ENCODE results near the gene LRRC47.
"Not testable (repeated sequence)": the region's sequence is repeated elsewhere in the genome, so short reads cannot be mapped to it uniquely, and the experiment has no call there.

LRRC47 gene

DNA sequence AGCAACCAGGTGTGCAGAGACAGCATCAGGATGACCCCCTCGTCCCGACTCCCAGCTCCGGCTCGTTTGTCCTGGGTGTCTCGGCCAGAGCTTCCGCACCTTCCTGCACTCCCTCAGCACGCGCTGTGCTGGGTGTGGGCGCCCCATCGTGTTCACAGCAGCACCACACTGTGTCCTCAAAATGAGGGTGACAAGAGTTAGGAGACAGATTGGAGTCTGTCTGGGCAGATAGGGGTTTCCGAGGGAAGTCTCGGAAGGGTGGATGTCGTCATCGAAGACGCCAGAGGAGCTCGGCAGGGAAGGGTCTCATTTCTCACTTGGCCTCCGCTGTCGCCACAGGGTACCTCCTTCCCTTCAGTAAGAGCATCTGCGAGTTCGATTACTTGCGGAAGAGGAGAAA is 39.9 kb downstream of the LRRC47 start:
- DNase-seq: no peak
- TF ChIP-seq, protein P1, sequence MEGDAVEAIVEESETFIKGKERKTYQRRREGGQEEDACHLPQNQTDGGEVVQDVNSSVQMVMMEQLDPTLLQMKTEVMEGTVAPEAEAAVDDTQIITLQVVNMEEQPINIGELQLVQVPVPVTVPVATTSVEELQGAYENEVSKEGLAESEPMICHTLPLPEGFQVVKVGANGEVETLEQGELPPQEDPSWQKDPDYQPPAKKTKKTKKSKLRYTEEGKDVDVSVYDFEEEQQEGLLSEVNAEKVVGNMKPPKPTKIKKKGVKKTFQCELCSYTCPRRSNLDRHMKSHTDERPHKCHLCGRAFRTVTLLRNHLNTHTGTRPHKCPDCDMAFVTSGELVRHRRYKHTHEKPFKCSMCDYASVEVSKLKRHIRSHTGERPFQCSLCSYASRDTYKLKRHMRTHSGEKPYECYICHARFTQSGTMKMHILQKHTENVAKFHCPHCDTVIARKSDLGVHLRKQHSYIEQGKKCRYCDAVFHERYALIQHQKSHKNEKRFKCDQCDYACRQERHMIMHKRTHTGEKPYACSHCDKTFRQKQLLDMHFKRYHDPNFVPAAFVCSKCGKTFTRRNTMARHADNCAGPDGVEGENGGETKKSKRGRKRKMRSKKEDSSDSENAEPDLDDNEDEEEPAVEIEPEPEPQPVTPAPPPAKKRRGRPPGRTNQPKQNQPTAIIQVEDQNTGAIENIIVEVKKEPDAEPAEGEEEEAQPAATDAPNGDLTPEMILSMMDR (IDR thresholded peaks at IDR 0.05): no peak
- Histone ChIP-seq H3K27ac (no peak overlapping the region), H3K36me3 (no peaks in the 10 kb centered on the region), H3K4me3 (no peak overlapping the region), H3K9me3 (no peaks in the 10 kb centered on the region), H3K27me3 (peaks cover 0 to 65% of the 10 kb centered on the region in 2 donors), H3K4me1 (no peaks in the 10 kb centered on the region)
- intact Hi-C loops (cut with DNase I; ENCODE audit: low total_unique reads): no loop called here

DNA sequence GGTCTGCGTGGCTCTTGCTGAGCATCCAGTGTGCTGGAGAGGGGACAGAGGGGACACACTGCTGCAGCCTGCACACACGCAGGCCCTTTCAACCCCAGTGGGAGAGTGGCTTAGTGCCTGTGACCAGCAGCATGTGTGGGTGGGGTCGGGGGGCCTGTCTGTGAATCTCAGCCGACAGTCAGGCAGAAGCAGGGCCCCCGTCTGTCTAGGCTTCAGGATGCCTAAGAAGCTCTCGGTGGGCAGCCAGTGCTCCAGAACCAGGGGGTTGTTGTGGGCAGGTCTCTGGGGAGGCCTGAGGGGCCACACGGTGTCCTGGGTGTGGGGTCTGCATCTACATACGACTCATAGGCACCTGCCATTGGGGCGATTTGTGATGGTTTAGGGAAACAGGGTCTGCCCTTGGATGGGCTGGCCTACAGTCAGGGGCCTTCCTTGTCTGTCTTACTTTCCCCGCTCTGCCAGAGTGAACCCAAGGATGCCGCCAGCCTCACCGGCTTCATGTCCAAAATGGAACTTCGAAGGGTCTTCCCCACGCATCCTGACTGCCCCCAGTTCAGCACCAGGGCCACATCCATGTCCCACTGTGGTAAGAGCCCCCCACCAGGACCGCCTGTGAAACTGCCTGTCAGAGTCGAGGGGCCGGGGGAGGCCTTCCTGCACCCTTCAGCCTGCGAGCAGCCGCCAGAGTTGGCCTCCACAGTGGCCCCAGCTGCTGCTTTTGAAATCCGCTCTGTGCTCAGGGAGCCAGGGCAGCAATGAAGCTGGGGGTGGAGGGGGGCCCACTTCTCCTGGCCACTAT is 42.4 kb downstream of the LRRC47 start:
- no peak for DNase-seq
- Histone ChIP-seq H3K27me3 (peaks cover 0 to 61% of the 10 kb centered on the region in 2 donors), H3K9me3 (no peaks in the 10 kb centered on the region), H3K4me1 (no peaks in the 10 kb centered on the region), H3K27ac (no peak overlapping the region), H3K36me3 (no peaks in the 10 kb centered on the region), H3K4me3 (no peak overlapping the region)
- TF ChIP-seq, protein P1 (IDR thresholded peaks at IDR 0.05): no peak
- intact Hi-C loops (cut with DNase I; ENCODE audit: low total_unique reads): no loop called here

DNA sequence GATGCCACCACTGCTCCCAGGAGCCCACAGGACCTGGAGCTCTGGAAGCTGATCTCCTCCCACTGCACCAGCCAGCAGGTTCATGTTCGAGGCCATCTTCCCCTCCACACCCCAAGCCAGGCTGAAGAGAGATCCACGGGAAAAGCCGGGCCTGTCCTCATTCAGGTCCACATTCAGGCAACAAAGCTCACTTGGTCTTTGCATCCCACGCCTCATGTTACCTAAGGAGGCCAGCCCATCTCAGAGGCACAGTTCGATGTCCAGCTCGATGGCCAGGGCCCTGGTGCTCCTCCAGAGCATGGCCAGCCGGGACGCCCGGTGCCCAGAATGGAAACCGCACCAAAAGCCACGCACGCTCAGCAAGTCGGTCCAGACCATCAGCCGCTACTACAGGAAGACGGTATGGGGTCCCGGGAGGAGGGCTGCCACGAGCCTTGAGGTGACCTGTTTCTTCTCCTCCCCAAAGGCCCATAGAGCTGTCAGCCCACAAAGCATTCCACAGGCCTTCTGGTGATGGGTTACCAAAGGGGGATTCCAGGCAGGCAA is 43.8 kb downstream of the LRRC47 start, which contains the start of gene CCDC27:
Gene CCDC27, plus strand, starts transcription at position 51 of the 546 bp plus-strand sequence. Its CDS starts 32 bp downstream, at position 83.
- intact Hi-C loops (cut with DNase I; ENCODE audit: low total_unique reads): no loop called here
- Histone ChIP-seq H3K27ac (no peak within 1 kb of the TSS), H3K36me3 (no peaks in the 10 kb centered on the region), H3K9me3 (no peaks in the 10 kb centered on the region), H3K27me3 (peaks cover 0 to 56% of the 10 kb centered on the region in 2 donors), H3K4me1 (peaks cover 0 to 8% (median 6%) of the 10 kb centered on the region in 4 donors), H3K4me3 (no peak within 1 kb of the TSS)
- no peak for DNase-seq
- TF ChIP-seq, protein P1 (IDR thresholded peaks at IDR 0.05): no peak

DNA sequence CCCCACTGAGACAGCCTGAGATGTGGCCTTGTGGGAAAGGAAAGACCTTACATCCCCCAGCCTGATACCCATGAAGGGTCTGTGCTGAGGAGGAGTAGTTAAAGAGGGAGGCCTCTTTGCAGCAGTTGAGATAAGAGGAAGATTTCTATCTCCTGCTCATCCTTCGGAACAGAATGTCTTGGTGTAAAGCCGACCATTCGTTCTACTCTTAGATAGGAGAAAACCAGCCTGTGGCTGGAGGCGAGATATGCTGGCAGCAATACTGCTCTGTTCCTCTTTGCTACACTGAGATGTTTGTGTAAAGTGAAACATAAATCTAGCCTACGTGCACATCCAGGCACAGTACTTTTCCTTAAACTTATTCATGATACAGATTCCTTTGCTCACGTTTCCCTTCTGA is 45.6 kb downstream of the LRRC47 start:
- TF ChIP-seq, protein P1 (IDR thresholded peaks at IDR 0.05): no peak

DNA sequence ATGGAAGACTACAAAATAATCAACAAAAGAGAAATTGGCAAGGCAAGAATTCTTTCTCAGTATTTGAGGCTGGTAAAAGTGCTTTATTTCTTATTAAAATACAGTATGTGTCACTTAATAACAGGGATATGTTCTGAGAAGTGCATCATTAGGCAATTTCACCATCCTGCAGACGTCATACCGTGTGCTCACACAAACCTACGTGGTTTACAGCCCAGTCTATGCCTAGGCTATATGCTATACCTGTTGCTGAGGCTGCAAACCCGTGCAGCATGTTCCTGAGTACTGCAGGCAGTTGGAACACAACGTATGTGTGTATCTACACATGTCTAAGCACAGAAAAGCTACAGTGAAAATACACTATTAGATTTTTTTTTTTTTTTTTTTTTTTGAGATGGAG is 46.8 kb downstream of the LRRC47 start:
- peaks cover 0 to 13% (median 0%) of the 10 kb centered on the region in 3 donors for H3K36me3 ChIP-seq
- intact Hi-C loops (cut with DNase I; ENCODE audit: low total_unique reads): loop anchor here (10.0 kb wide), 1 partner anchor 55 kb away; no protein-coding TSS in a partner anchor
- peaks cover 0 to 36% (median 21%) of the 10 kb centered on the region in 4 donors for H3K4me1 ChIP-seq
- DNase-seq: no peak
- no peak overlapping the region for H3K27ac ChIP-seq
- H3K9me3 ChIP-seq: no peaks in the 10 kb centered on the region
- TF ChIP-seq, protein P1 (IDR thresholded peaks at IDR 0.05): no peak
- no peak overlapping the region for H3K4me3 ChIP-seq
- H3K27me3 ChIP-seq: peaks cover 0 to 30% of the 10 kb centered on the region in 2 donors

More for the DNA sequence above, 45.6 kb downstream of the LRRC47 start:
- no peak overlapping the region for H3K27ac ChIP-seq
- H3K4me1 ChIP-seq: peaks cover 0 to 23% (median 16%) of the 10 kb centered on the region in 4 donors
- peaks cover 0 to 42% of the 10 kb centered on the region in 2 donors for H3K27me3 ChIP-seq
- no peak overlapping the region for H3K4me3 ChIP-seq
- DNase-seq: no peak
- peaks cover 0 to 2% (median 0%) of the 10 kb centered on the region in 3 donors for H3K36me3 ChIP-seq
- intact Hi-C loops (cut with DNase I; ENCODE audit: low total_unique reads): no loop called here
- H3K9me3 ChIP-seq: no peaks in the 10 kb centered on the region

DNA sequence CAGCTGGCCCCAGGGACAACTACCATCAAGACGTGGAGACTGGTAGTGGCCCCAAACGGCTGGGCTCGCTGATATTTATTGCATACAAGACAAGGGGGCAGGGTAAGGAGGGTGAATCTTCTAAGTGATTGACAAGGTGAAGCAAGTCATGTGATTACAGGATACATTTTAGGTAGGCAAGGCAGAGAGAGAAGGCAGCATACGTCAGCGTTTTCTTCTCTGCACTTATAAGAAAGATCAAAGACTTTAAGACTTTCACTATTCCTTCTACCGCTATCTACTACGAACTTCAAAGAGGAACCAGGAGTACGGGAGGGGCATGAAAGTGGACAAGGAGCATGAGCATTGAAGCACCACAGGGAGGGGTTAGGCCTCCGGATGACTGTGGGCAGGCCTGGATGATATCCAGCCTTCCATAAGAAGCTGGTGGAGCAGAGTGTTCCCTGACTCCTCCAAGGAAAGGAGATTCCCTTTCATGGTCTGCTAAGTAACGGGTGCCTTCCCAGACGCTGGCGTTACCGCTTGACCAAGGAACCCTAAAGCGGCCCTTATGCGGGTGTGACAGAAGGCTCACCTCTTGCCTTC is 47.9 kb downstream of the LRRC47 start:
- not testable (repeated sequence) for H3K27ac ChIP-seq, H3K9me3 ChIP-seq, H3K4me3 ChIP-seq, DNase-seq
- Histone ChIP-seq H3K36me3 (peaks cover 0 to 23% (median 0%) of the 10 kb centered on the region in 3 donors), H3K27me3 (peaks cover 0 to 19% of the 10 kb centered on the region in 2 donors), H3K4me1 (peaks cover 0 to 36% (median 21%) of the 10 kb centered on the region in 4 donors)
- intact Hi-C loops (cut with DNase I; ENCODE audit: low total_unique reads): loop anchor here (10.0 kb wide), 1 partner anchor 56 kb away; no protein-coding TSS in a partner anchor

Data from tibial artery (tissue), 4 donors.